Fibroblast of lung (primary cell): Measurements from ENCODE around the gene FERMT1. TPM values are rescaled to one million over a fixed set of nuclear protein-coding genes. Genes with fewer than 3 reads are reported as not detected.
"Not testable (repeated sequence)": the region's sequence is repeated elsewhere in the genome, so short reads cannot be mapped to it uniquely, and the experiment has no call there.

ENCODE experiments used
- DNase-seq, 2 donors: peaks; one replicate each; pipeline versions ENCODE4 v3.0.0 to v3.0.0-alpha.2; 2010; ENCODE audit warnings: low read depth in 2 of 2
- H2AFZ ChIP-seq: 2 replicates; pipeline ENCODE4 v1.5.1; 2012; ENCODE audit warnings: low read length, control low read depth, inconsistent platforms
- H3K27ac ChIP-seq: 2 replicates; pipeline ENCODE4 v1.5.1; 2011; ENCODE audit warnings: low read length, control low read depth; ENCODE audit not compliant: insufficient read depth
- H3K27me3 ChIP-seq: 2 replicates; pipeline ENCODE4 v1.5.1; 2011; ENCODE audit warnings: mild to moderate bottlenecking, low read length; ENCODE audit not compliant: control insufficient read depth, insufficient read depth
- H3K36me3 ChIP-seq: 2 replicates; pipeline ENCODE4 v1.5.1; 2011; ENCODE audit warnings: low read length; ENCODE audit not compliant: control insufficient read depth, insufficient read depth
- H3K4me1 ChIP-seq: 2 replicates; pipeline ENCODE4 v1.5.1; 2011; ENCODE audit warnings: low read length; ENCODE audit not compliant: control insufficient read depth, insufficient read depth; ENCODE audit errors: extremely low read depth
- H3K4me2 ChIP-seq: 2 replicates; pipeline ENCODE4 v1.5.1; 2011; ENCODE audit warnings: low read length, control low read depth; ENCODE audit not compliant: insufficient read depth; ENCODE audit errors: extremely low read depth
- H3K4me3 ChIP-seq, 4 experiments: fragments of 200-600 bp in 1 of 4; sonication (generic) in 1 of 4; replicated peaks in 1 of 4; 2 replicates each; pipeline ENCODE4 v1.5.1; 2011 to 2016; ENCODE audit warnings: low read length in 4 of 4, low read depth in 3 of 4, mild to moderate bottlenecking in 3 of 4, control low read depth in 2 of 4, inconsistent platforms in 1 of 4, mixed read lengths in 1 of 4; ENCODE audit not compliant: insufficient read depth in 1 of 4; ENCODE audit errors: control extremely low read depth in 1 of 4
- H3K79me2 ChIP-seq: 2 replicates; pipeline ENCODE4 v1.5.1; 2012; ENCODE audit warnings: mild to moderate bottlenecking, low read length, inconsistent platforms; ENCODE audit not compliant: control insufficient read depth, insufficient read depth
- H3K9ac ChIP-seq: 2 replicates; pipeline ENCODE4 v1.5.1; 2011; ENCODE audit warnings: mild to moderate bottlenecking, low read length, control low read depth; ENCODE audit not compliant: insufficient read depth
- H3K9me3 ChIP-seq: 2 replicates; pipeline ENCODE4 v1.5.1; 2012; ENCODE audit warnings: low read depth, low read length; ENCODE audit not compliant: control insufficient read depth, insufficient read depth
- H4K20me1 ChIP-seq: 2 replicates; pipeline ENCODE4 v1.5.1; 2011; ENCODE audit warnings: low read length; ENCODE audit not compliant: control insufficient read depth, insufficient read depth; ENCODE audit errors: extremely low read depth
- CTCF ChIP-seq, 2 donors: IDR thresholded peaks in 1 of 2; conservative IDR thresholded peaks in 1 of 2; 1 replicate in 1 of 2; 2 replicates in 1 of 2; pipeline ENCODE4 v1.5.1; 2011 to 2012; ENCODE audit warnings: low read length in 2 of 2, control low read depth in 1 of 2, inconsistent platforms in 1 of 2, low read depth in 1 of 2, mild to moderate bottlenecking in 1 of 2
- EZH2 ChIP-seq: IDR thresholded peaks from 2 replicates; pipeline ENCODE4 v1.5.1; 2012; ENCODE audit warnings: low read length, control low read depth, mild to moderate bottlenecking; ENCODE audit errors: missing control alignments
- polyA plus RNA-seq, 2 donors: library from polyadenylated mRNA; depleted of rRNA in 1 of 2; stranded (reverse) in 1 of 2; unstranded in 1 of 2; fragments of >200 nt; gene quantifications; 2 replicates each; pipeline ENCODE4 v1.2.1, GENCODE V29; 2011 to 2012; ENCODE audit warnings: missing spikeins in 1 of 2
- total RNA-seq: library from RNA; depleted of rRNA; stranded (reverse); fragments of >200 nt; gene quantifications from 2 replicates; pipeline ENCODE4 v1.2.1, GENCODE V29; 2014

The FERMT1 gene
- total and polyA plus RNA-seq, 2 donors (not counting 1 experiment from before 2014, with no cell fraction given): 6.8 to 8.1 TPM

- no peak overlapping the region for H3K27ac ChIP-seq
- H3K36me3 ChIP-seq: no peaks in the 10 kb centered on the region
- no peak overlapping the region for H3K4me3 ChIP-seq
- H3K79me2 ChIP-seq: no peaks in the 10 kb centered on the region
- H2AFZ ChIP-seq: no peak overlapping the region
- DNase-seq: no peak
- no peak overlapping the region for H3K9ac ChIP-seq
- no peak for TF ChIP-seq EZH2
- no peak for TF ChIP-seq CTCF (conservative IDR thresholded peaks at IDR 0.05 in 1 of 2, IDR thresholded peaks at IDR 0.05 in 1 of 2; ENCODE audit: low read depth in 1 of 2, low read length in 2 of 2)
- H3K9me3 ChIP-seq: no peaks in the 10 kb centered on the region
- no peaks in the 10 kb centered on the region for H4K20me1 ChIP-seq
- no peaks in the 10 kb centered on the region for H3K4me1 ChIP-seq
- H3K4me2 ChIP-seq: no peak overlapping the region
- H3K27me3 ChIP-seq: peaks cover 2% of the 10 kb centered on the region
These were observed 65.7 kb downstream of the FERMT1 start for GRCh38 chr20:6057139-6057538.

DNA sequence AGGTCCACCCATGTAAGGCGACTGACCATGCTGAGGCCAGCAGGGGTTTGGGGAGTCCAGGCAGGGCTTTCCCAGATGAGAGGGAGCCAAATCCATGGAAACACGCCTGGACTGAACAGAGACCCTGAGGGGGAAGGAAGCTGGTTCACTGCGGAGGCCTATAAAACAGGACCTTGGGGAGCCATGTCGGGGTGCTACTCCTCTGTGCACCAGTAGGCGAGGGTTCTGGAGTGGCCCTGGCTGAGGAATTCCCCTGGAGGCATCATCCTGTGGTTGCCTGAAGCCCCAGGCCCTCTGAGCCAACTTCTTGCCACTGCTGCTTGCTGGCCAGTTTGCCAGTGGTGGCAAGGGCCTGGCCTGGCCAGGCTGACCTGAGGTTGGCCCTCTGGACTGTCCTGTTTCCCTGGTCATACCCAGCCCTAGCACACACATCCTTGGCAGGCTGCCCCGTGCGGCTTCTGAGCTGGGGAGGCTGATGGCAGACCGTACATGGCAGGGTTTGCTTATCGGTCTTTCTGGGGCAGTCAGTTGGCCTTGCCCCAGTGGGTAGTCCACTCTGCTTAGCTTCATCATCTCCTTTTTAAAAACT lies 66.8 kb downstream of the FERMT1 start:
- Histone ChIP-seq H3K4me1 (peaks cover 3% of the 10 kb centered on the region), H3K9me3 (no peaks in the 10 kb centered on the region), H3K79me2 (no peaks in the 10 kb centered on the region), H3K4me2 (no peak overlapping the region), H3K27me3 (peaks cover 5% of the 10 kb centered on the region), H2AFZ (no peak overlapping the region), H3K27ac (no peak overlapping the region), H4K20me1 (no peaks in the 10 kb centered on the region), H3K9ac (no peak overlapping the region), H3K36me3 (no peaks in the 10 kb centered on the region), H3K4me3 (no peak overlapping the region)
- TF ChIP-seq EZH2: no peak
- no peak for TF ChIP-seq CTCF (conservative IDR thresholded peaks at IDR 0.05 in 1 of 2, IDR thresholded peaks at IDR 0.05 in 1 of 2; ENCODE audit: low read depth in 1 of 2, low read length in 2 of 2)
- no peak for DNase-seq

- H2AFZ ChIP-seq: no peak overlapping the region
These were observed 67.6 kb downstream of the FERMT1 start for GRCh38 chr20:6055161-6055783.

DNA sequence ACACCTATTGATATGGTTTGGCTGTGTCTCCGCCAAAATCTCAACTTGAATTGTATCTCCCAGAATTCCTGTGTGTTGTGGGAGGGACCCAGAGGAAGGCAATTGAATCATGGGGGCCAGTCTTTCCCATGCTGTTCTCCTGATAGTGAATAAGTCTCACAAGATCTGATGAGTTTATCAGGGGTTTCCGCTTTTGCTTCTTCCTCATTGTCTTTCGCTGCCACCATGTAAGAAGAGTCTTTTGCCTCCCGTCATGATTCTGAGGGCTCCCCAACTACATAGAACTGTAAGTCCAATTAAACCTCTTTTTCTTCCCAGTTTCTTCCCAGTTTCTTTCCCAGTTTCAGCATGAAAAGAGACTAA lies 68.2 kb downstream of the FERMT1 start:
- H3K79me2 ChIP-seq, H3K9me3 ChIP-seq, H3K4me2 ChIP-seq, H2AFZ ChIP-seq, H3K4me1 ChIP-seq, H3K36me3 ChIP-seq, H3K9ac ChIP-seq, H4K20me1 ChIP-seq, H3K4me3 ChIP-seq, DNase-seq, H3K27me3 ChIP-seq, H3K27ac ChIP-seq: not testable (repeated sequence)

More at GRCh38 chr20:6055161-6055783, 67.6 kb downstream of the FERMT1 start:
- H3K27me3 ChIP-seq: peaks cover 7% of the 10 kb centered on the region
- H3K4me1 ChIP-seq: peaks cover 3% of the 10 kb centered on the region
- no peak overlapping the region for H3K9ac ChIP-seq
- no peaks in the 10 kb centered on the region for H3K36me3 ChIP-seq
- TF ChIP-seq EZH2 (no peak), CTCF (conservative IDR thresholded peaks at IDR 0.05 in 1 of 2, IDR thresholded peaks at IDR 0.05 in 1 of 2; ENCODE audit: low read depth in 1 of 2, low read length in 2 of 2) (no peak)
- H3K4me3 ChIP-seq: no peak overlapping the region
- no peak overlapping the region for H3K27ac ChIP-seq
- H4K20me1 ChIP-seq: no peaks in the 10 kb centered on the region
- DNase-seq: no peak
- no peak overlapping the region for H3K4me2 ChIP-seq
- no peaks in the 10 kb centered on the region for H3K79me2 ChIP-seq
- no peaks in the 10 kb centered on the region for H3K9me3 ChIP-seq
